Left lung (tissue), 10 donors: Measurements from ENCODE around the gene STAB1. TPM values are rescaled to one million over a fixed set of nuclear protein-coding genes. Genes with fewer than 3 reads are reported as not detected.

ENCODE experiments used
- ATAC-seq: fragments of 200-7000 bp; cut with Tn5 transposase; one replicate; pipeline ENCODE4 v1.9.1; 2020; ENCODE audit warnings: moderate library complexity
- DNase-seq, 4 donors: peaks; one replicate each; pipeline ENCODE4 v3.0.0-alpha.2; 2013 to 2020
- H3K27ac ChIP-seq, 2 donors: fragments of 200-600 bp; sonication (generic) in 1 of 2; one replicate each; pipeline versions ENCODE4 v1.5.0 to v1.8.0; 2020 to 2021
- H3K27me3 ChIP-seq, 2 donors: fragments of 200-600 bp; sonication (generic) in 1 of 2; one replicate each; pipeline versions ENCODE4 v1.5.0 to v1.8.0; 2020 to 2021
- H3K36me3 ChIP-seq, 2 donors: fragments of 200-600 bp; sonication (generic) in 1 of 2; one replicate each; pipeline versions ENCODE4 v1.5.0 to v1.8.0; 2020 to 2021
- H3K4me1 ChIP-seq, 2 donors: fragments of 200-600 bp; one replicate each; pipeline ENCODE4 v1.8.0; 2021
- H3K4me3 ChIP-seq, 2 donors: fragments of 200-600 bp; sonication (generic) in 1 of 2; one replicate each; pipeline versions ENCODE4 v1.5.0 to v1.8.0; 2020 to 2021; ENCODE audit warnings: mild to moderate bottlenecking in 1 of 2
- H3K9me3 ChIP-seq, 2 donors: fragments of 200-600 bp; sonication (generic) in 1 of 2; one replicate each; pipeline versions ENCODE4 v1.5.0 to v1.8.0; 2020 to 2021
- CTCF ChIP-seq, 2 donors: fragments of 200-600 bp; sonication (generic) in 1 of 2; IDR thresholded peaks; one replicate each; pipeline versions ENCODE4 v1.5.0 to v1.8.0; 2021; ENCODE audit warnings: antibody characterized with exemption in 2 of 2
- intact Hi-C, 2 donors: fragments of 100-400 bp; cut with DNase I; formaldehyde crosslinking; loops; one replicate each; pipeline versions ENCODE4 v1.11.2 to v1.14.2; 2022
- polyA plus RNA-seq, 6 donors: library from polyadenylated mRNA; unstranded; fragments of 120-200 nt; gene quantifications; one replicate each; pipeline ENCODE4 v1.2.1, GENCODE V29; 2013; ENCODE audit not compliant: insufficient read length in 6 of 6
- total RNA-seq, 2 donors: library from RNA; stranded (reverse); fragmentation: NEBNext Ultra II Directional; extraction: Animal tissue kit (Norgen Biotek cat#: 25700); gene quantifications; one replicate each; pipeline ENCODE4 v1.2.1, GENCODE V29; 2021
- donor health status: DM: no; HTN: yes; CAD: no.
- donor health status: DM: no; HTN: no; CAD: no.

The STAB1 gene
- total and polyA plus RNA-seq, 8 donors: 46.5 to 334 (median 51.4) TPM

GRCh38 chr3:52493232-52494017 is 1.7 kb upstream of the STAB1 start:
- Histone ChIP-seq H3K4me1 (peaks cover 14 to 93% of the 10 kb centered on the region in 2 donors), H3K4me3 (no peak overlapping the region), H3K27ac (no peak overlapping the region), H3K9me3 (no peaks in the 10 kb centered on the region), H3K27me3 (peaks cover 0 to 22% of the 10 kb centered on the region in 2 donors), H3K36me3 (peaks cover 0 to 48% of the 10 kb centered on the region in 2 donors)
- intact Hi-C loops: no loop called here
- ATAC-seq (no peak), DNase-seq (no peak)
- TF ChIP-seq CTCF (IDR thresholded peaks at IDR 0.05): no peak

DNA sequence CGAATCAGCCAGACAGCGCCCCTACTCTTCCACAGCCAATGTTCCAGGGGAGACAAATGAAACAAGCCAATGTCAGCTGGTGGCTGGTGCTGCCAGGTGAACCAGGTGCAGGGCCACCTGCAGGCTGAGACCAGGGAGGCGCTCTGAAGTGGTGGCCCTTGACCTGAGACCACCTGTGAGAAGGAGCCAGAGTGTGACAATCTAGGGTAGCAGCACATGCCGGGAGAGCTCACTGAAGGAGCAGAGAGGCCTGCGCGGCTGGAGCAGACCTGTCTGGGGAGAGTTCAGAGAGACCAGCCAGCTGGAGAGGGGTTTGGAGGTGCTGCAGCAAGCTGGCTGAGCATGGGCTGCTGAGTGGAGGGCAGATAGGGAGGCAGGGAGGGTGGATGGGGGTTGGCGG is 693 bp upstream of the STAB1 start:
- ATAC-seq: no peak
- Histone ChIP-seq H3K36me3 (peaks cover 0 to 38% of the 10 kb centered on the region in 2 donors), H3K27me3 (peaks cover 0 to 22% of the 10 kb centered on the region in 2 donors), H3K27ac (peak overlapping the region; percentile 39 to 86), H3K4me3 (peak overlapping the region in 1 of 2 donors; percentile 51), H3K9me3 (no peaks in the 10 kb centered on the region), H3K4me1 (peaks cover 18 to 99% of the 10 kb centered on the region in 2 donors)
- no peak for DNase-seq
- no peak for TF ChIP-seq CTCF (IDR thresholded peaks at IDR 0.05)
- intact Hi-C loops: no loop called here

GRCh38 chr3:52495777-52496602 is 852 bp downstream of the STAB1 start:
- no peaks in the 10 kb centered on the region for H3K9me3 ChIP-seq
- intact Hi-C loops: no loop called here
- H3K36me3 ChIP-seq: peaks cover 0 to 23% of the 10 kb centered on the region in 2 donors
- DNase-seq (no peak), ATAC-seq (peak; percentile 64)
- no peak for TF ChIP-seq CTCF (IDR thresholded peaks at IDR 0.05)
- H3K27ac ChIP-seq: peak overlapping the region; percentile 39 to 86
- peak overlapping the region; percentile 6 to 51 for H3K4me3 ChIP-seq
- peaks cover 14 to 91% of the 10 kb centered on the region in 2 donors for H3K4me1 ChIP-seq
- peaks cover 0 to 22% of the 10 kb centered on the region in 2 donors for H3K27me3 ChIP-seq

- peak overlapping the region in 1 of 2 donors; percentile 12 for H3K4me3 ChIP-seq
- DNase-seq: peak in 1 of 4 donors; percentile 85
- intact Hi-C loops: no loop called here
- TF ChIP-seq CTCF (IDR thresholded peaks at IDR 0.05): no peak
- ATAC-seq: peak; percentile 59
- H3K27ac ChIP-seq: peak overlapping the region; percentile 8 to 84
- H3K4me1 ChIP-seq: peaks cover 9 to 67% of the 10 kb centered on the region in 2 donors
- H3K36me3 ChIP-seq: peaks cover 0 to 16% of the 10 kb centered on the region in 2 donors
- no peaks in the 10 kb centered on the region for H3K9me3 ChIP-seq
- peaks cover 0 to 22% of the 10 kb centered on the region in 2 donors for H3K27me3 ChIP-seq
Observed at GRCh38 chr3:52498137-52499054, 3.3 kb downstream of the STAB1 start.
